NCI-H2196 (cell line): ENCODE measurements around the gene C10orf90.

Experiments used
- DNase-seq: peaks from one replicate; lab custom pipeline; 2025; ENCODE audit not compliant: unreplicated experiment; lab: John Stamatoyannopoulos, UW

Gene C10orf90, protein sequence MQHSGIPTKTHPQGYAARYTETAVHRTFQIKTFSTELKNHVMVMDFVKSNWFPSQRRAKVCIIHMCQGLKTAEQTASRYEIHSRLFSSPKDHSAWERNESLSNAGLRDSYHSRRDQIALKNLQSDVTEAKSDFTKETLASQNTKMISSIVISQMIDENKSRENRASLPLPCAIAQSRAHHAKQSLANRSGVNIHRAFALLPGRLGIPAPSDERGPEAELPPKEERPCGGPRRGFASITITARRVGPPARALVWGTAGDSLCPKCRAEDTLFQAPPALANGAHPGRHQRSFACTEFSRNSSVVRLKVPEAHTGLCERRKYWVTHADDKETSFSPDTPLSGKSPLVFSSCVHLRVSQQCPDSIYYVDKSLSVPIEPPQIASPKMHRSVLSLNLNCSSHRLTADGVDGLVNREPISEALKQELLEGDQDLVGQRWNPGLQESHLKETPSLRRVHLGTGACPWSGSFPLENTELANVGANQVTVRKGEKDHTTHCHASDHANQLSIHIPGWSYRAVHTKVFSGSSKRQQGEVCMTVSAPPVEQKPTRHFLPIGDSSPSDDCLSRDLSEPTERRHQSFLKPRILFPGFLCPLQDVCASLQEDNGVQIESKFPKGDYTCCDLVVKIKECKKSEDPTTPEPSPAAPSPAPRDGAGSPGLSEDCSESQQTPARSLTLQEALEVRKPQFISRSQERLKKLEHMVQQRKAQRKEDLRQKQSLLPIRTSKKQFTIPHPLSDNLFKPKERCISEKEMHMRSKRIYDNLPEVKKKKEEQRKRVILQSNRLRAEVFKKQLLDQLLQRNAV

DNA sequence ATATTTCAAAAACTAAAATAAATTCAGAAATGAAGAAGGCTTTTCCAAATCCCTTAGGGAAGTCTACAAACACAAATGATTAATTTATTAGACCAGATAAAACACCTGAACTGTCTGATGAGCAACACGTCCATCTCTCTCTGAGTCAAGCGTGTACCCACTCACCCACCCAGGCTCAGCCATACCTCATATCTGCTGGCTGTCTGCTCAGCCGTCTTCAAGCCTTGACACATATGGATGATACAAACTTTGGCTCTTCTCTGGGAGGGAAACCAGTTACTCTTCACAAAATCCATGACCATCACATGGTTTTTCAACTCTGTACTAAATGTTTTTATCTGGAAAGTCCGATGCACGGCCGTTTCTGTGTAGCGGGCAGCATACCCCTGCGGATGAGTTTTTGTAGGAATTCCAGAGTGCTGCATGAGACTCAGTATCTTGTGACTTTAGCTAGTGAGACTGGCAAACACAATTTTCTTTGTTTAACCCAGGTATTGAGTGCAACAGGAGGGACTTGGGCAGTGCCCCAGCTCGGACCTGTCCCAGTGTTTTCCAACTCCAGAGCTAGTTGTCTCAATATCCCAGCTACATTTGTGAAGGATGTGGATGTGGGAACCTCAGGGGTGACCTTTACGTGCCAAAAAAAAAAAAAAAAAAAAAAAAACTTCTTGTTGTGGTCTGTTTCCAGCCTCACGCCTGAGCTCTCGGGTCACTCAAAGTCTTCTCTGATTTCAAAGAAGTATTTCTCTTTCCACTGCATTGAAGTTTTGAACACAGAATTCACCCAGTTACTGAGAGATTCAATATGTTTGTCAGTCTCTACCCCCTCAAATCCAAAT lies at the start of gene C10orf90:
Gene C10orf90, minus strand, starts transcription at position 638 of the 839 bp plus-strand sequence. Its CDS starts 213 bp downstream, at position 425.
- no peak for DNase-seq

GRCh38 chr10:126716366-126716765 lies 45.9 kb upstream of the C10orf90 start:
- DNase-seq: no peak

- no peak for DNase-seq
Observed at GRCh38 chr10:126713594-126713993, 43.1 kb upstream of the C10orf90 start.

DNA sequence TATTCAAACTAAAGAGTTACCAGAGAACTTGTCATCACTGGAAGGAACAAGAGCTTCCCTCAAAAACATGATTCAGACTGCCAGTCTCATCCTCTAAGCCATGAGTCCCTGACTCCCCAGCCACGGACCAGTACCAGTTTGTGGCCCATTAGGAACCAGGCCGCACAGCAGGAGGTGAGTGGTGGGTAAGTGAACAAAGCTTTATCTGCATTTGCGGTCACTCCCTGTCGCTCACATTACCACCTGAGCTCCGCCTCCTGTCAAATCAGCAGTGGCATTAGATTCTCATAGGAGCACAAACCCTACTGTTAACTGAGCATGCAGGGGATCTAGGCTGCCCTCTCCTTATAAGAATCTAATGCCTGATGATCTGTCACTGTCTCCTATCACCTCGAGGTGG lies 42.2 kb upstream of the C10orf90 start:
- DNase-seq: no peak

DNA sequence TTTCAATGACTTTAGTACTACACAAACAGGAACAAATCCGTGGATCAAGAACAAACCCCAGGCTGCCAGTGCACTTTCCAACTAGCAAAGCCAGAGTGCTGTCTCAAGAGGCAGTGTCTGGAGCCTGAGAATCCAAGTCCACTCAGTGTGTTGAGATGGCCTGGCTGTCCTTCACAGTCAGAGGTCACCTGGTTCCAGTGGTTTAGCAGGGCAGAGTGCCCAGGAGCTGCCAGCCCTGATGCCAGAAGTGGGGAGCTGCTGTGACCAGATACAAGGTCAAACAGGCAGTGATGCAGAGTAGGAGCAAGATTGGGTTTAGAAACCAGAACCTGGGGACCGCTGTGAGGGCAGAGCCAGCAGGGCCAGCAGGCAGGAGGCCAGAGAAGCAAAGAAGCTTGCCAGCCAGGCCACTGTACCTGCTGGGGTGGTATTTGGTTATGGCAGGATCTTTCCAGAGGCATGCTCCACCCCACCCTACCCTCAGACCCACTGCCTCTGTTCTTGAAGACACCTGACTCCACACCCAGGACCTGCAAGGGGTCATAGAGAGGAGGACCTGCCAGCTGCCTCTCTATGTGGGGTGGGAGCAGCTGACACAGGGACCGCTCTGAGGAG lies 35.6 kb upstream of the C10orf90 start:
- no peak for DNase-seq

GRCh38 chr10:126705131-126705530 lies 34.6 kb upstream of the C10orf90 start:
- DNase-seq: no peak

GRCh38 chr10:126704649-126705048 lies 34.2 kb upstream of the C10orf90 start:
- DNase-seq: no peak

GRCh38 chr10:126702181-126702580 lies 31.7 kb upstream of the C10orf90 start:
- no peak for DNase-seq

DNA sequence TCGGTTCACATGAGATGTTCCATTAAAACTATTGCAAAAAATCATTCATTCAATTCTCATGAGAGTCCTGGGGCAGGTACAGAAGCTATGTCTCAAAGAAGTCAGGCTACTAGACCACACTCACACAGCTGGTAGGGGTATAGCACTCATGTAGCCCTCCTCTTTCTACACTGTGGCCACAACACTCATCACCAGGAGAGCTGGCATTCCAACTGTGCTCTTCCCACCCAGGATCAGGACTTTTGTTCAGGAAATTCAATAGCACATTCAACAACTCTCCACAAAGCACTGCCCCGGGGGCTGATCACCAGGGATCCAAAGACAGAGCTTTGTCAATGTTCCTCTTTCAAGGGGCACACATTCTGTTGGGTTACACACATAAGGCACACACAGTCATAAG lies 31.0 kb upstream of the C10orf90 start:
- no peak for DNase-seq

- DNase-seq: no peak
Observed at GRCh38 chr10:126696684-126697083, 26.2 kb upstream of the C10orf90 start.

GRCh38 chr10:126691456-126691855 lies 21.0 kb upstream of the C10orf90 start:
- DNase-seq: no peak

- no peak for DNase-seq
Observed at GRCh38 chr10:126690534-126690933, 20.0 kb upstream of the C10orf90 start.

- DNase-seq: no peak
Observed at GRCh38 chr10:126689461-126689994, 19.0 kb upstream of the C10orf90 start.

- DNase-seq: no peak
Observed at GRCh38 chr10:126687121-126687606, 16.7 kb upstream of the C10orf90 start.

GRCh38 chr10:126686719-126687118 lies 16.2 kb upstream of the C10orf90 start:
- DNase-seq: no peak

GRCh38 chr10:126686268-126686667 lies 15.8 kb upstream of the C10orf90 start:
- no peak for DNase-seq

DNA sequence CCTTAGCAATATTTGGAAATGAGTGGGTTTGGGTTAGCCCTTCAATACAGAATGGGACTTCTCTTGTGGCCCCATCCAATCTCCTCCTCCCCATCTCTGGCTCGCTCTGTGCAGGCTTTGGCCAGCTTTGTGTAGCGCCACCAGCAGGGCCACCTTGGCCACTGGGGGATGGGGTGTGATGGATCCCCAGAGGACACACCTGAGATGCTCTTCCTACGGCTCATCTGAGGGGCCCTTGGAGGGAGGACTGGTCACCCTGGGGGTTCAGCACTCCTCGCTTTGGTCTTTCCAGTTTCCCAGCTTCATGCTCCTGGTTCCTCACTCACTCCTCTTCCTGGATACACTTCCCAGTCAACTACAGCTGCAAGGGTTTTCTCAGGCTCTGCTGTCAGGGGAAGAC lies 15.3 kb upstream of the C10orf90 start:
- DNase-seq: no peak

- DNase-seq: no peak
Observed at GRCh38 chr10:126684171-126684745, 13.8 kb upstream of the C10orf90 start.

DNA sequence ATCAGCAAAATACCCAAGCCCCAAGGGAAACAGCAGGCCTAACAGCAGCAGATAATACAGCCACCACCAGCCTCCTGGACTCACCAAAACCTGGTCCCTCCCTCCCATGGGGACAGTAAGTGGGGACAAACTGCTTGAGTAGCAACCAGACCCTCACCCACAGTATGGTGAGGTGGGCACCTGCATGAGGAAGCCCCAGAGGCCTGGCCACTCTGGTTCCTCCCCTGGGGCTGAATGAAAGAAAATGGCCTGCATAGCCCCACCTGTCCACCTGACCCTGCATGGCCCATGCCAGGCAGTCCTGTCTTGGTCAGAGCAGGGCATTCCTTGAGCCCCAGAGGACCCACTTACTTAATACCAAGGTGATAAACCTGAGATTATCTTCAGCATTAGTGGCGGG lies 13.0 kb upstream of the C10orf90 start:
- DNase-seq: no peak
